Measurements from ENCODE around the gene MARCHF3. TPM values are rescaled to one million over a fixed set of nuclear protein-coding genes. Genes with fewer than 3 reads are reported as not detected.
"Not testable (repeated sequence)": the region's sequence is repeated elsewhere in the genome, so short reads cannot be mapped to it uniquely, and the experiment has no call there.

Gene MARCHF3
- total RNA-seq, 1 experiment from 2014 or later, result 32.5 TPM

DNA sequence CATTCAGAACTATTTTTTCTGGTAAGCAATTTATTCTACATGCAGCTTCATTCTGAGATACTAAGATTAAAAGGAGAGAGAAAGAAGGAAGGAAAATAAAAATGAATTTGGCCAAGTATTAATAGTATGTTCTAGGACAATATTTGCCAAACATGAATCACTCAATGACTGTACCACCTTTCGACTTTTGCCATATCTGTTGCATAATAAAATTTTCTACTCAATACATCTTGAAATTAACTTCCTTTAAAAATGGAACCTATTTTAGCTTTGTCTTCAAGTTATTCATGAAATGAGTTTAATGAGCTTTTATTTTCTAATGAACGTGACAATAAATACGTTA lies 111.8 kb downstream of the MARCHF3 start:
- DNase-seq (ENCODE audit: low spot score), result peak; percentile 22

DNA sequence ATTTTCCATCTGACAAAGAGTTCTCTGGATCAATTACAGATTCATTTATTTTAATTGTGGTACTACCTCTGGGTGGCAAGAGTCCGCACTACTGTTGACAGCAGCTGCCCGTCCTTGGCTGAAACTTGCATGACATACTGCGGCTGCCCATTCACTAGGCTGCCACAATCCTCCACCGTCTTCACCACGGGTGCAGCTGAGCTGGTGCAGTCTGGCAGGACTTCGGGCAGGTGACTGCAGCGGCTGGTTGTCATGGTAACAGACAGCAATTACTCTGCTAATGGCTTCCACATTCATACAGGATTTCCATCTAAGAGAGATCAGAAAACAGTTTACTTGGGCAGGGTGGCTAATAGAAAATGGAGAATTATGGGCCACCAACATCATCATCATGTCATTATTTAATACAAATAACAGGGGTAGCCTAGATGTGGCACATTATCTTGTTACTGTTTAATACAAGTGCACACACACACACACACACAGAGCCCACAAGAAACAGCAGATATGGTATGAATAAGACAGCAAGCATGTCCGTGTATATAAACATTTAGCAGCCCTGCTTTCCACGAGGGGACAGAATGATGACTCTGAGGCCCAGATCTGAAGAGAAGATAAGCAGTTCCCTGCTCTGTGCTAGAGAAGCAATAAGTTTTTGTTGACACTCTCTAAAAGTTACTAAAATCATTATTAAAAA lies 112.3 kb downstream of the MARCHF3 start:
- no peak for DNase-seq (ENCODE audit: low spot score)

DNA sequence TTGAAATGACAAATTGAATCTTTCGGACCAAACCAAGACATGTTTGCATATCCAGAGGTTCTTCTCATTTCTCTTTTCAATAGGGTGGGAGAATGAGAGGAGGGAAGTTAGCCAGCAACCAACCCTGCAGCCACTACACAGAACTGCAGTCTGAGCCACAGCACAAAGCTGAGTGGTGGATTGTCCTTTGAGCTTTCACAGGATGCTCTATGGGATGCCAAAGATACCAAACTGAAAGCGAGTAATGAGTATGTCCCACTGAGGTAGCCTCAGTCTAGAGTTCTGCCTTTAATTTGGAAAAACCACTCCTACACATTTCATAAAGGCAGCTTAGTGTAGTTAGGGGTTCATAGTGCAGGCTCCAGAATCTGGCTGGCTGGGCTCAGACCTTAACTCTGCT lies 114.9 kb downstream of the MARCHF3 start:
- DNase-seq (ENCODE audit: low spot score), result no peak

DNA sequence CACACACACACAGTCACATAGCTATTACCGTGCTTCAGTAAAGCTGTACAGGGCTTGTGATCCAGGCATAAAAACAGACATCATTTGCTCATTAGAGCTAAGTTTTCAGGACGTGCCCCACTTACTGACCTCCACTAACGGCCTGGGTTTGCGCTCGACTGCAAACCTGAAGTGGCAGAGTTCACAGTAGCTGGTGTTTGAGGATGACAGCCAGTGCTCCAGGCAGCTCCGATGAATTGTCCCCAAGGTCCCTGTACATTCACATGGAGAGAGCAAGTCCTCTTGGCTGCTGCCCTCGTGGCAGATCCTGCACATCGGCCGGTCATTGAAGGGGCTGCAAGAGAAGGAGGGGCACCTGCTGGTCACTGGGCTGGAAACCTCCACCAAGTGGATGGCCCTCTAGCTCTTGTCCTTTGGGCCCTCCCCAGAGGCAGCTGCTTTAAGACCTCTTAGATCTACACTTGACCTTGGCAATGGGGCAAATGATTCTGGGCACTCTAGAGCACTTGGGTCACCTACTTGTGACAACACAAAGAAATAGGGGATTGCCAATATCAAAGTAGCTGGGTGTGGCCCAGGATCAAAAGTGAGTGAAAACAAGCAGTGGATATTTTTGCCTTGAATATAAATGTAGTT lies 115.4 kb downstream of the MARCHF3 start:
- DNase-seq (ENCODE audit: low spot score), result no peak

DNA sequence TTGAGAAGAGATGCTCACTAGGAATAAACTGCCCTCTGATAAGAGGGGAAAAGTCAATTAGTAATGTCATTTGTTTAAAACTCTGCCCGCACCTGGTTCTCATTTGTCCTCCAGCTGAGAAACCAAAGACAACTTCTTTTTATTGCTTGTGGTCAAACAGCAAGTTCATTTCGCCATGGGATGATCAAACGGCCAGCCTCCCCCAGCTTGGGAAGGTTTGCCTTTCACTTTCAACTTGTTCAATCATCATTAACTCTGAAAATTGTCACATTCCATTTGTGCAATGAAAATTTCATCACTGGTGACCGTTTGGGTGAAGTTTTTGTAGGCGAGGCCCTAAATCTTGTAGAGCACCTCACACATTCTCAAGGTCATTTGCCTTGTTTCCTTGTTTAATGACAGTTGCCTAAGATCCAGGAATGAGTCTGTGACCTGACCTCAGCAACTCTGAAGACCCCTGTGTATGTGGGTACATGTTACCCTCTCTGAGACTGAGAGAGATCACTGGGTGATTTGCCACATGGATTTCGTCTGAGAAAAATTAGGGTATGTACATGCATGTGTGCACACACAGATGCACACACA lies 117.7 kb downstream of the MARCHF3 start:
- DNase-seq (ENCODE audit: low spot score), result no peak

DNA sequence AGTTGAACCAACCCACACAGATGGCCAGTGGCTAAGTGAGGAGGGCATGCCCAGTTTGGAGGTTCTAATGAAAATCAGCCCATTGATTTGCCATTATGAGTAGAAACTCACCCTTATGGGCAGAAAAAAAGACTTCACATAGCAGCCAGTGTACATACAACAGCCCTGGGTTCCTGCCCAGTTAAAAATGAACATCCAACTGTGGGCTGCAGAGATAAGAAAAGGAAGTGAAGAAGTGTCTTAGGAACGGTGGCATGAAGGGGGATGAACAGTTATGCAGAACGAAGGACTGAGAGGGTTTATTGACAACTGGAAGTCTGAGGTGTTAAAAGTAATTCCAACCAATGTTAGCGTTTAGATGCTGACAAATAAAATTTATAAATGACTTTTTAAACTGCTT lies 118.4 kb downstream of the MARCHF3 start:
- no peak for DNase-seq (ENCODE audit: low spot score)

DNA sequence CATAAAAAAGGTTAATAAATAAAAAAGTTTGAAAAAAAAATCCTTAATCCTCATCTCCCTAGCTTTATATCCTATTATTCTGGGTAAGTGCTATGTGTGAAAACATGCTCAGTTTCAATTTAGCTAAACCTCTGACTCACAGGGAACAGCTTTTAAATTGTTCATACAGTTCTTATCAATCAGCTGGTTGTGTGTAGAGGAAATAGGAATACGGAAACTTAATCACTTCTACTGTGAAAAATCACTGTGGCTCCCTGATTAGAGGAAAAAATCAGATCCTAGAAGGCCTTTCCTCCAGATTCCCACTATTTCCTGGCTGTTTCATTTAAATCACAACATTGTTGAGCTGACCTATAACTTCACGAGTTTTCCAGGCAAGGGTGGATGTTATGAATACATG lies 120.5 kb downstream of the MARCHF3 start:
- no peak for DNase-seq (ENCODE audit: low spot score)

DNA sequence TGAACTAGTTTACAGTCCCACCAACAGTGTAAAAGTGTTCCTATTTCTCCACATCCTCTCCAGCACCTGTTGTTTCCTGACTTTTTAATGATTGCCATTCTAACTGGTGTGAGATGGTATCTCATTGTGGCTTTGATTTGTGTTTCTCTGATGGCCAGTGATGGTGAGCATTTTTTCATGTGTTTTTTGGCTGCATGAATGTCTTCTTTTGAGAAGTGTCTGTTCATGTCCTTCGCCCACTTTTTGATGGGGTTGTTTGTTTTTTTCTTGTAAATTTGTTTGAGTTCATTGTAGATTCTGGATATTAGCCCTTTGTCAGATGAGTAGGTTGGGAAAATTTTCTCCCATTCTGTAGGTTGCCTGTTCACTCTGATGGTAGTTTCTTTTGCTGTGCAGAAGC lies 126.0 kb downstream of the MARCHF3 start:
- DNase-seq (ENCODE audit: low spot score), result not testable (repeated sequence)

DNA sequence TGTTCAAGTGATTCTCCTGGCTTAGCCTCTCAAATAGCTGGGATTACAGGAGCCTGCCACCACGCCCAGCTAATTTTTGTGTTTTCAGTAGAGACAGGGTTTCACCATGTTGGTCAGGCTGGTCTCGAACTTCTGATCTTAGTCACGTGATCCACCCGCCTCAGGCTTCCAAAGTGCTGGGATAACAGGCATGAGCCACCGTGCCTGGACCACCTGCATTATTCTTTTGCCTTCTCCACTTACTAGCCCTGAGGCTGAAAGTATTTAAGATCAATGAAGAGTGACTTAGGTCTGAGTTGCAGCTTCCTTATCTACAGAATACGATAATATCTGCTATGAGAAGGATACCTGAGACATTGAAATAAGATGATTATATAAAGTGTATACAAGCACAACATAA lies 129.6 kb downstream of the MARCHF3 start:
- DNase-seq (ENCODE audit: low spot score), result no peak

DNA sequence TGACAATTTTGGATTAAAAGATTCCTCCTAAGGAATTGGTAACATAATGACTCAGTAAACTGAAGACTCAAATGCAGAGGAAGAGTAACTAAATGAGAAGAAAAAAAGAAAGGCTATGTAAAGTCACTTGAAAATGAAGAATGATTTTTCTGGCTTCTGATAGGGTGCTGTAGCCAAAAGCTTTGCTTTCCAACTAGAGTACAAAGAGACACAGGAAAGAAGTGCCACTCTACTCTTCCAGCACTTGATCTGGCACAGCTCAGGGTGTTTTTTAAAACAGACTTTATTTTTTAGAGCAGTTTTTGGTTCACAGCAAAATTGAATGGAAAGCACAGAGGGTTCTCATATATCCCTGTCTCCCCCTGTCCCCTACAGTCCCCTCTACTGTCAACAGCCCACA lies 130.9 kb downstream of the MARCHF3 start:
- DNase-seq (ENCODE audit: low spot score), result no peak

DNA sequence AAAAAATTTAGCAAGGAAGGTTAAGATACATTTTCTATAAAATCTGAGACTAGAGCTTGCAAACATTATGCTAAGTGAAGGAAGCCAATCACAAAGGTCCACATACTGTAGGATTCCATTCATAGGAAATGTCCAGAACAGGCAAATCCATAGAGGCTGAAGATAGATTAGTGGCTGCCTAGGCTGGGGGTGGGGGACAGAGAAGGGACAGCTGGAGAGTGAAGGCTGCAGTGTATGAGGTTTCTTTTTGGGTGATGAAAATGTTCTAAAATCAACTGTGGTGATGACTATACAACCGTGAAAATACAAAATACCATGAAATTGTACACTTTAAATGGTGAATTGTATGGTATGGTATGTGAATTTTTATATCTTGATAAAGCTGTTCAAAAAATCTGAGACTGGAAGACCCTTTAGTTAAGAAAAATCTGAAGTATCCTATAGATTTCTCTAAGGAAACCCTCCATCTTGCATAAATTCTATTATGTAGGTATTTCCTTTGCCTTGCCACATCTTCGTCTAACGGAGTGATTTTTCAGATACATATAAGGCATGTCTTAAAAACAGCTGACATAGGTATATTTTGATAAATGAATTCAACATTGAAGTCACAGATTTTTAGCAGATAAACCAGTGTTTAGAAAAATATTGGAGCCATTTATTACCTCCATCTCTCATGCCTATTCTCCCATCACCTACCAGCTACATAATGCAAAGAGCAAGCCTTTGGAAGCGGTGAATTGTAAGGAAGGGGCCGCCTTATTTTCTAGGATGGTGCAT lies 132.3 kb downstream of the MARCHF3 start:
- no peak for DNase-seq (ENCODE audit: low spot score)

DNA sequence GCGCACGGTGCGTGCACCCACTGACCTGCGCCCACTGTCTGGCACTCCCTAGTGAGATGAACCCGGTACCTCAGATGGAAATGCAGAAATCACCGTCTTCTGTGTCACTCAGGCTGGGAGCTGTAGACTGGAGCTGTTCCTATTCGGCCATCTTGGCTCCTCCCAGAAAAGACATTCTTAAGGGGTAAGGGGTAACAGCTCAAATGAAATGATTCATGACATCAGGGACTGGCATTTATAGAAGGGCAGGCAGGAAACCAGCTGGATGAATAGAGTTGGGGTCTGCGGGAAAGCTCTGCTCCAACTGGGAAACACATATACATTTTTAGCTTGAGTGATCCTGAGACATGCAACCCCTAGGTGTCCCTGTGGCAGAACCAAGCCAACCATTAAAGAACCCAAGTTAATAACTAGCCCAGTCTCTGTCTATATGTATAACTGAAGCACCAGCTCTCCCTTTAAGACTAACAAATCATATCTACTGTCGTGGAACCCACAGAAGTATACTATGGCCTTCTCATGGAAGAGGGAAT lies 134.1 kb downstream of the MARCHF3 start:
- no peak for DNase-seq (ENCODE audit: low spot score)

DNA sequence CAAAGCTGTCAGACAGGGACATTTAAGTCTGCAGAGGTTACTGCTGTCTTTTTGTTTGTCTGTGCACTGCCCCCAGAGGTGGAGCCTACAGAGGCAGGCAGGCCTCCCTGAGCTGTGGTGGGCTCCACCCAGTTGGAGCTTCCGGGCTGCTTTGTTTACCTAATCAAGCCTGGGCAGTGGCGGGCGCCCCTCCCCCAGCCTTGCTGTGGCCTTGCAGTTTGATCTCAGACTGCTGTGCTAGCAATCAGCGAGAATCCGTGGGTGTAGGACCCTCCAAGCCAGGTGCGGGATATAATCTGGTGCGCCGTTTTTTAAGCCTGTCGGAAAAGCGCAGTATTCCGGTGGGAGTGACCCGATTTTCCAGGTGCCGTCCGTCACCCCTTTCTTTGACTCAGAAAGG lies 134.6 kb downstream of the MARCHF3 start:
- DNase-seq (ENCODE audit: low spot score), result not testable (repeated sequence)

DNA sequence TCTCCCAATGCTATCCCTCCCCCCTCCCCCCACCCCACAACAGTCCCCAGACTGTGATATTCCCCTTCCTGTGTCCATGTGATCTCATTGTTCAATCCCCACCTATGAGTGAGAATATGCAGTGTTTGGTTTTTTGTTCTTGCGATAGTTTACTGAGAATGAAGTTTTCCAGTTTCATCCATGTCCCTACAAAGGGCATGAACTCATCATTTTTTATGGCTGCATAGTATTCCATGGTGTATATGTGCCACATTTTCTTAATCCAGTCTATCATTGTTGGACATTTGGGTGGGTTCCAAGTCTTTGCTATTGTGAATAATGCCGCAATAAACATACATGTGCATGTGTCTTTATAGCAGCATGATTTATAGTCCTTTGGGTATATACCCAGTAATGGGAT lies 139.9 kb downstream of the MARCHF3 start:
- DNase-seq (ENCODE audit: low spot score), result not testable (repeated sequence)

DNA sequence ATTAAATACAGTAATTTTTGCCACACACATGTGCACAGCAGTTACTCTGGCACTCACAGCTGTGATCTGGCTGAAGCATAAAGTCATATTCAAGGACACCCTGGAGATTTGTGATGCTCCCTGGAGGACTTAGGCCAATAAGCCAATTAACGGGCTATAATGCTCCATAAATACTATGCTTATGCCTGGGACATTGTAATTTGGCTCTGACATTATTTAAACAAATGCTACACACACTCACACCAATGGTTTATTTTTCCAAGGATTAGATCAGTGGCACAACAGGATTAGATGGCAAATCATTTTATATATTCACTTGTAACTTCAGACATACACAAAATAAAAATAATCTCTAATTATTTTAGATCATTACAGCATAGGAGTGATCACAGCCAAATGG lies 142.2 kb downstream of the MARCHF3 start:
- no peak for DNase-seq (ENCODE audit: low spot score)

DNA sequence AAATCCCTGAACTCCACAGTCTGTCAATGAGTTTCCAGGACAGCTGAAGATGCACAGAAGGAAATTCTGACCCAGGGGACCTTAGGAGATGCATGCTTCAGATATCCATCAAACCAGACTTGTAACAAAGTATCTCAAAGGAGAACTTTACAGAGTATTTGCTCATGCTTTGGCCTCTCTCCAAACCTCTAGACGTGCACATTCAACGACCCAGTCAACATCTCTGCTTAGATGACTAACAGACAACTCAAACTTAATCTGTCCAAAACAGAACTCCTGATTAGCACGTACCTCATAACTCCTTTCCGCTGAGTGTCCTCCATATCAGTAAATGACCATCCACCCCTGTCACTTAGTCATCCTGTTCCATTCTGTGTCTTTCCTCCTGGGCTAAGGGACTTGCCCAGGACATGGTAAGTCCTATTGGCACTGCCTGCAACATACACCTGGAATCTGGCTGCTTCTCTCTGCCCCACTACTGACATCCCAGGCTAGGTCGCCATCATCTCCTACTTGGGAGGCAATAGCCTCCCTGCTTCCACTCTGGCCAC lies 146.0 kb downstream of the MARCHF3 start:
- no peak for DNase-seq (ENCODE audit: low spot score)

DNA sequence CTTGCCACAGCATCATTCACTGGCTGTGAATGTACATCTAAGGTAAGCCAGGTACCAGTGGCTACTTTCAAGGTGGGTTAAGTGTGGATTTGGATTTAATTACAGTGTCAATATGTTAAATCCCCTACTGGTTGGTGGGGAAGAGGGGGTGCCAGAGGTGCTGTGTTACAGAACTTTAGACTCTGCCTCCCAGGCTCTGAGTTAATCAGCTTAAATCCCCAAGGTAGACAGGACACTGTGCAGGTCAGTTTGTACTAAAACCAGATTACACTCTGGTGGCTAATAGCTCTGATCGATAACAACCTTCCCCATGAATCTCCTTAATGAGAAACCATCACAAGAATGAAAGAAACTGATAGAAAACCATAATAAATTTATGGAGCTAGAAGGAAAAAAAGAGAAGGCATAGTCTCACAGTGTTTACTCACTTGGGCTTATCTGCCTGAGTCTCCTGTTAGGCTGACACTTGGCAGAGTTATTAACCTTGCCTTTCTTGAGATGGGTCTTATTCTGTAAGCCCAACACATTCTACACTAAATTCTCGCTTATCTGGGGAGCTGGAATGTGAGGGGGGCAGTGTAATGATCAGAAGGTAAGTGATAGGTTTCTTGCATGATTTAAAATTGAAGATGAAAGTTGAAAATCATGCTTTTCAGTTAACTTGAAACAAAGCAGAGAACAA lies 146.7 kb downstream of the MARCHF3 start:
- DNase-seq (ENCODE audit: low spot score), result no peak

DNA sequence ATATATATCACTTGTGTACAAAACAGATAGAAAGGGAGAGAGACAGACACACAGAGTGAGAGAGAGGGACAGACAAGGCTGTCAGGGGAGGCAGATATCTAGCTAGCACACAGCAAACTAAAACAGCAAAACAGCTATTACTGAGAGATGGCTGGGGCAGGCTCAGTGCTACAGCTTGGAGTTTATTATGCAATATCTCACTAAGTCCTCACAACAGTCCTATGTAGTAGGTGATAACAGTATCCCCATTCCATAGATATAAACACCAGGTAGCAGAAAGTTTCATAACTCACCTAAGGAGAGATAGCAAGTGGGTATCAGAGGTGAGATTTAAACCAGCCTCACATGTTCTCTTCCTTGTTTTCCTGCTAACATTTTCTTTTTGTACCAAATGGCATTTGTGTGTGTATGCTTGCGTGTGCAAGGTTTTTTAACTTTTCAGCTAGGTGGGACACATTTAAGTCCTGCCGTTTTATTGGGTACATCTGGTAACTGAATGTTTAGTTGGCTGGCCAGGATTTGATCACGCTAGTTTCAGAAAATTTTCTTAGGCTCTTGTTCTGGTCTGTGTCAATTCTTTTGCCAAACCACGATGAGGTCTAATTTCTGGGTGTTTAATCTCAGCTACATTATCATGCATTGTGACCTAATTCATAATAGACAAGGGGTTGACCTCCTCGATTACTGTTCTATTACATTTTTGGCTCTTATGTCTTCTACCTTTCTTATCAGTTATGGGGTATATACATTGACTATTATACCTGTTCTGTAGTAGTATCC lies 148.3 kb downstream of the MARCHF3 start:
- DNase-seq (ENCODE audit: low spot score), result no peak

DNA sequence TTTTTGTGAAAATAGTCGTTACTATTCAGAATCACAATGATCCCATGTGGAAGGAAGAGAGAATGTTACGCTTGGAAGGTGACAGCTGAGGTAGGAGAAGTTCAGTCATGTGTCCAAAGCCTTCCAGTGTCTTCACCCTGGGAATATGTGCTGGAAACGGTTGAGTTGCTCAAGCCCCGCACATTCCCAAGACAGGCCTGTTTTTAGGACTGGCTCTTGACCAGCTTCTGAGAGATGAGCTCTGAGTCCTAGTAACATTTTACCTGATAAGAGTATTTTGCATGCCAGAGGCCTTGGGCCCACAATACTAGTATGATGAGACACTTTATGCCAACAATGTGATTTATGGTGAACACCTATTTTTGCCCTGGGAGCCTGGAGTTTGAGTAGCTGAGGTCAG lies 151.7 kb downstream of the MARCHF3 start:
- no peak for DNase-seq (ENCODE audit: low spot score)

DNA sequence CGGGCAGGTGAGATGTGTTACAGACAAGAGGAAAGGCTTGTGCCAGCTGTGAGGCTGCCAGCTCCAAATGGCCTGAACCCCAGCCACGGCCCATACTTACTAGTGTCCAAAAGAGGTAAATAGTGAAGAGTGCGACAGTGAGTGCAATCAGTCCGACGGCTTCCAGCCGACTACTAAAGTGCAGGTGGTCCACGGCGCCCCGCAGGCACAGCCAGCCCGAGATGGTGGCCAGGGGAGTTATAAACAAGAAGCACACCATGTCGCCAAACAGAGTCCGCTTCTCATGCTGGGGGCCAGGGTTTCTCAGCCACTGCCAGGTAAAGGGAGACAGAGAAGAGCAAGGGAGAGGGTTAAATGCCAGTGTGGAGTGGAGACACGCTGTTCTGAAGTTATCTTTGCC lies 152.3 kb downstream of the MARCHF3 start:
- DNase-seq (ENCODE audit: low spot score), result no peak

DNA sequence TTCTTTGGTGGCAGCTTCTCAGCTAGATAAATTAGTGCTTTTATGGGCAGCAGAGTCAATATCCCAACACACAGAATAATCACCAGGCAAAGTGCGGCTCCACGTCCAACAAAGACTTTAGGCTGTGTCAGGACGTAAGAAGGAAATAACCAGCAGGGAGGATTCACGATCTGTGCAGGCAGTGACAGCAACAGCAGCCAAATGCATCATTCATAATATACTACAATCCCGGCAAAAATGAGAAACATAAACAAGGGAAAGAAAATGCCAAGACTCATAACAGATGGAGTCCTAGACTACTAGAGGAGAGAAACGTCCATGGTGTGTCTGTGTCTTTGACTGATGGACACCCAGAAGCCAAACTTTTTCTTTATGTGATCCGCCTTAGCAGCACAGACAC lies 152.8 kb downstream of the MARCHF3 start:
- DNase-seq (ENCODE audit: low spot score), result no peak
